GM21825 (cell line): ENCODE results near the gene ASIC2.

Source experiments
- ATAC-seq: cut with Tn5 transposase; IDR thresholded peaks from one replicate; pipeline ENCODE4 v1.9.1; 2021; ENCODE audit warnings: mild to moderate bottlenecking, moderate library complexity; ENCODE audit not compliant: unreplicated experiment

Gene ASIC2

DNA sequence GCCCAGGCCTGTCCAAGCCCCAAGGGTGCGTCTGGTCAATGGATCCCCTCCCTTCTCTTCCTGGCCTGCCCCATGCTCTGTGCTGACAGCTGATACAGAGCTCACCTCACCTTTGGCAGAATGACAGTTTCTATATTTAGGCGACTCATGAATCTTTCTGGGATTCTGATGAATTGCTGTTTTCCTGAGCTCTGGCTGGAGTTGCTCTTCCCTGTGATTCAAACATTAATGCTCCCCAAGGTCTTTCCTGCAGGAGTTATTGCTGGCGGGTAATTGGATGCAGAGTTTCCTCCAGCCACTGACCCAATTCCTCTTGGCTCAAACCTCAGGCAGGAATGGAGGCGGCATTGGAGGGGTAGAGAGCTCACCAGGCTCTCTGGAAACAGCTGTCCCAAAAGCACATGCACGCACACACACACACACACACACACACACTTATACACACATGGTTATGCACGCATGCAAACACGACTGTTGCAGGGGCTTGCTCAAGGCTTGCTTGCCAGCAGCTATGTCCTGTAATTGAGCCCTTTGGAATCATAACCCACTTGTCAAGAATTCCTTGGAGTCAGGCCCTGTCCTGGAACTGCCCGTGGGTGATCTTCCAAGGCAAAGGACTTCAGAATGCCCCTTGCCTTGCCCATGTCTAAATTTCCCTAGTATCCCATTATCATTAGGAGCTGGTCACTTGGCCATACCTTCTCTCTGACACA is 128.8 kb downstream of the ASIC2 start:
- no peak for ATAC-seq

DNA sequence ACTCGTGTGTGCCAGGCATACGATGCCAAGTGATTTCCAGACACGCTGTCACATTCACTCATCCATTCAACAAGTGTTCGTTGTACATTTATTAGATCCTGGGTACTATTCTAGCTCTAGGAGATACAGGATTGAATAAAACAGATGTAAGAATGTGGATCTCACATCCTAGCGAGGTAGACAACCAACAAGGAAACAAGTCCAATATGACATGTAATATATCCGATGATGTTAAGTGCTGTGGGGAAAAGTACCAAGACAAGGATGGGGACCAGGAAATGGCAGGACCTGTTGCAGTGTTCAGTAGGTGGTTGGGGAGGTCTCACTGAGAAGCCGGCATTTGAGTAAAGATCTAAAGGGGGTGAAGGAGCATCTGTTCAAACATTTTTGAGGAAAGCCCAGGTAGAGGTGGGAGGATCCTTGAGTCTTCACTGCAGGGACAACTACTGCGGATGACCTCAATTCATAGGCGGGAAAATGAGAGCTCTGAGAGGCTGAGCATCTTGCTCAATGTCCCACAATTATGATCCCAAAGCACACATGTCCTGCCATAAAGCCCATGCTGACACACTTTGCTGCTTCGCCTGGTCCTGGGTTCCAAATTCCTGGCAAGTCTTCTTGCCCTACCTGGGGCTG is 129.4 kb downstream of the ASIC2 start:
- no peak for ATAC-seq

DNA sequence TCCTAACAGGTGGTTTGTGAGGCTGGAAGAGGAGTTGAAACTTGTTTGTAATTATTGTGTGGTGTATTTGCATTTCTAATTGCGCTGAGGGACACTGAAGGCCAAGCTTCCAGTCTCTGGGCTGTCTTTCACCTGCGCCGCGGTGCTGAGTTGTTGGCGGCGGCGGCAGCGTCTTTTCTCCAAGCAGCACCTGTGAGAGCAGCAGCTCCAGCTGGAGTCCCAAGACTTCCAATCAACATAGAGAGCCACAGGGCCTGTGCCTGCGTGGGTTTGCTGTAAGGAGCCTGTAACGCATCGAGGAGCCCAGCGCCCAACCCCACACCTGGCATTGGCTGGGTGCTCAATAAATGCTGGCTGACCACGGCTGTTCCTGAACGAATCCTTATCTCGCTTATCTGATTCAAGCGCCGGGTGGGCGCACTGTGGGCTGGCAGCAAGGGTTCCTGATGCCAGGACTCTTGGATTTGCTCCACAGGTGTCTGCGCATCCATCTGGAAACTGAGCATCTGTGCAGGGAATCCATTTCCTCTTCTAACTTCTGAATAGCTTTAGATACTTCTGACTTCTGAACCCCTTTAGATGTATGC is 138.1 kb downstream of the ASIC2 start:
- no peak for ATAC-seq

GRCh38 chr17:33152783-33153182 is 140.3 kb downstream of the ASIC2 start:
- no peak for ATAC-seq

GRCh38 chr17:33151565-33151964 is 141.5 kb downstream of the ASIC2 start:
- no peak for ATAC-seq

DNA sequence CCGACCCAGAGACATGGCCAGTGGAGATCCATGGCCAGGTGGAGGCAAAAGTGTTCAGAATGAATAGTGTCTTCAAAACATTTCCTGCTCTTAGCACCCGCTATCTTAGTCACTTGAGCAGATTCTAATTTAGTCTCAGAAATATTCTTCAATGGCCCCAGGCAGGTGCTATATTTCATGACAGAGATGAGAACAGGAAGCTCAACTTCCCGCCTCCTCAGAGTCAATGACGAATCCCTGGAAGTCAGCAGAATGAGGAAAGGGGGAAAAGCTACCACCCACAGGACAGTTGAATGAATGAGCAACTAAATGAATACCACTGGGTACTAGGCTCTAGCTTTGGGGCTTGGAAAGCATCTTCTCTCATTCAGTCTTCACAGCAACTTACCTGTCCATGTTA is 147.2 kb downstream of the ASIC2 start:
- no peak for ATAC-seq

DNA sequence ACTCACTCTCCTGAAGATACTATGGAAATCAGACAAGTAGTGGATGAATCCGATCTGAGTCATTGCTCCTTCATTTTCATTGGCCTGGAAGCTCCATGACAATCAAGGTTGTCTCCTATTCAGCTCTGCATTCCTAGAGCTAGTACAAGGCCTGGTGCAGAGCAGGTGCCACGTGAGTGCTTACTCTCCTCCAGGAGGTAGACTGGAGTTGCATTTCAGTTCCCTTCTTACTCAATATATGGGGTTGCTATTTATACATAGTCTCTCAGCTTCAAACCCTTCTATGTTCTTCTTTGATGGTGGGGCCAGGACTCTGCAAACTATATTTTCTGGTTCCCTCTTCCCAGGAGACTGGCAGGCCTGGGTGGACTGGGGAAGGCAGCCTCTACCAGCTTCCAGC is 148.3 kb downstream of the ASIC2 start:
- no peak for ATAC-seq

DNA sequence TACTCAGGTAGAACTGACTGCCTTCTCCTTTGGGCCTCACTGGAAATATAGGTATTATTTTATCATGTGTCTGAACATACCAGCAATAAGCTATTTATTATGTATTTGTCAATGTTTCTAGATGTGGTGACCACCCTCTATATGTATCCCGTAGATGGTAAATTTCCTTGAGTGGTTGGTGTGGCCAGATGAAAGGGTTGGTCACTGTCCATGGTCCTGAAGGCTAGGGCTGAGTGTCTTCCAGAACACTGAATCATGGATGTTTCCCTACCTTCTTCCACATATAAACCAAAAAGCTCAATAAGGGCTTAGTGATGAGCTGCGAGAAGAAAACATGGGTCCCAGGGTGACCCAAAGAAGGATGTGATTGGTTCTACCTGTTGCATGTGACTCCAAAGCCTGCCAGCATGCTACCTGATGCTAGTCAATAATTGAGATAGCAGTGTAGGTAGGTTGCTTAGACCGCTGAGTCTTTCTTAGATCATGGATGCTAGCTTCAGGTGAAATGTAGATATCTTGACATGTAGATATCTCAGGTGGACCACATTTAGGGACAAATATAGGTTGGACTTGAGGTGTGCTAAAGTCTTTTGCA is 150.3 kb downstream of the ASIC2 start:
- ATAC-seq: no peak

DNA sequence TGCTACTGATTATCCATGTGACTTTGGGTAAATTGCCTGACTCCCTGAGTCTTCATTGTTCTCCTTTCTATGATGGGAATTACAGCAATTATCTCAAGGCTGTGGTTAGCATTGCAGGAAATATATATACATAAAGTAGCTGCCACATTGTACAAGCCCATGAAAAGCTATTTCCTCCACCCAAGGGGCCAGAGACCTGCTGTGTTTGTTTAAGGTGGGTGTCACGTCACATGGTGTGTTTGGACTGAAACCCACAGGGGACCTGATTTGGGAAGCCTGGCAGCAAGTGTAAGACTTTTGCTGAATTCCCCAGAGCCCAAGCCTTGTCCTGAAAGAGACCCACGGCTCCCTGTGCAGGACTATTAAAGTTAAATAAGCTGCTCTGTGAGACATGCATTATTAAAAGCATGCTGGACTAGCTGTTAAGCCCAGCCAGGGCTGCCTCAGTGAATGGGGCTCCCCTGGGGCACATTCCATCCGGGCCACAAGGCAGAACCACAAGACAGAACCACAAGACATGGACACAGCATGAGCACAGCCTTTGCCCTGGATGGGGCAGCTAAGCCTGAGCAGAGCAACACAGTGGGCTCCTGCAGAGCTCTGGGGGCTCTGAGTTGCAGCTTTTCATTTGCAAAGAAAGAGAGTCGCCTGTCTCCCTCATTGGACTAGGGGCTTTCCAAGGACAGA is 152.5 kb downstream of the ASIC2 start:
- no peak for ATAC-seq

- ATAC-seq: no peak
Measured at GRCh38 chr17:33138627-33139026, 154.5 kb downstream of the ASIC2 start.

DNA sequence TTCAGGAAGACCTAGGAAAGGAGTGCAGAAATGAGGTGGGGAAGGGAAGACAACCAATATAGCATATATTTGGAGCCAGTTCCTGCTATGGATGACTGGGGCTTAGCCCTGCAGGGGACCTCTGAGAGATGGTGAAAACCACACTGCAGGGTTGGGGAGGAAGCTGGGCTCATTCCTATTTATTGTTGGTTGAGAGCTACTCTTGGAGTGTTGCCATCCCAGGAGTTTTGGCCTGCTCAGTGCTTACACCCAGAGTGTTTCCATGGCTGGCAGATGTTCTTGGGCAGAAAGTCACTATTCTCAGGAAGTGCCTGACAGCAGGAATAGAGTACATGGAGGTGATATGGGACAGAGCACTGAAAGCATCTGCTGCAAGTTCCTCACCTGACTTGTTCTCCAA is 155.7 kb downstream of the ASIC2 start:
- ATAC-seq: no peak

DNA sequence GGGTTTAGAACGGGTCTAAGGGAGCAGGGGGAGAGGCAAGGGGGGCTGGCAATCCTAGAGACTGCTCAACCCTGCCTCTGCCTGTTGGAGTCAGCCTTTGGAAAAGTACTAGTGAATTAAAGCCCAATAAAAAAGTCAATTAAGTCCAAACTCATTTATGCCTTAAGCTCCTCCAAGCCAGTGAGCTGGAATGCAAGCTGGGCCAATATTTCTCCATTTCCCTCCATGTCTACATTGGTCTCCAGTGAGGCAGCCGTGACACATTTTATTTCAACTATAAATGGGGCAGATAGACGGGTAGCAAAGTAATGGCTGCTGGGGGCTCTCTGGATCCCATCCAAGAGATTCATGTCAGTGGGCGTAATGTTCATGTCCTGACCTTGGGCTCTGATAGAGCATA is 157.4 kb downstream of the ASIC2 start:
- no peak for ATAC-seq

- no peak for ATAC-seq
Measured at GRCh38 chr17:33131620-33132019, 161.5 kb downstream of the ASIC2 start.

GRCh38 chr17:33127706-33128105 is 165.4 kb downstream of the ASIC2 start:
- no peak for ATAC-seq

DNA sequence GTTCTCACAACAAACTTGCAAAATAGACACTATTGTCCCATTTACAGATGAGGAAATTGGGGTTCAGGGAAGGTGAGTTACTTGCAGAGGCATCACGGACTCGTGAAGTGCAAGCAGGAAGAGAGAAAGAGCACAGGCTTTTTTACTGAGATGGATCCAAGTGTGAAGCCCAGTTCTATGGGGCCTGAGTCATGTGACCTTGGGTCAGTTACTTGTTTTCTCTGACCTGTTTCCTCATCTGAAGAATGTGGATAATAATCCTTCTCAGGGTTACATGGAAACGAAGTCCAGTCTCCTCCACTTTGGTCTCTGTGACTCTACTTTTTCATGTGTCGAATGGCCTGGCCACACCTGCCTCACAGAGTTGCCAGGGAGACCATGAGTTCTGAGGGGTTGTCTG is 167.0 kb downstream of the ASIC2 start:
- no peak for ATAC-seq

- ATAC-seq: no peak
Measured at GRCh38 chr17:33125552-33125950, 167.5 kb downstream of the ASIC2 start.

- ATAC-seq: no peak
Measured at GRCh38 chr17:33124871-33125551, 168.1 kb downstream of the ASIC2 start.

GRCh38 chr17:33124185-33124584 is 168.9 kb downstream of the ASIC2 start:
- ATAC-seq: no peak

- ATAC-seq: no peak
Measured at GRCh38 chr17:33121756-33122155, 171.3 kb downstream of the ASIC2 start.

DNA sequence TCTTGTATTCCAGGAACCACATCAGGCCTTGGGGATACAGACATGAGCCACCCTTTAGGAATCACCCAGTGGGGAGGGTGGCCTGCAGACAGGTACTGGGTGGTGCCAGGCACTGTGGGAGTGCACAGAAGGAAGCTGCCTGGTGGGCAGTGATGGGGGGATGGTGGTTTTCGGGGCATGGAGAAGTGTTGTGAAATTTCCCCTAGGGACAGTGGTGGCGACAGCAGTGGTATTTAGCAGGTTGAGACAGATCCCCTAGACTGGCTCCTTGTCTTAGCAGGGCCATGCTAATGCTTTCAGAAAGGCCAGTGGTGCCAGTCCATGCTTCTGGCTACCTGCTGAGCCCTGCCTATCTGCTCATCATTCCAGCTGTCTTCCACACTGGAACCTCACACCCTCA is 171.8 kb downstream of the ASIC2 start:
- no peak for ATAC-seq

DNA sequence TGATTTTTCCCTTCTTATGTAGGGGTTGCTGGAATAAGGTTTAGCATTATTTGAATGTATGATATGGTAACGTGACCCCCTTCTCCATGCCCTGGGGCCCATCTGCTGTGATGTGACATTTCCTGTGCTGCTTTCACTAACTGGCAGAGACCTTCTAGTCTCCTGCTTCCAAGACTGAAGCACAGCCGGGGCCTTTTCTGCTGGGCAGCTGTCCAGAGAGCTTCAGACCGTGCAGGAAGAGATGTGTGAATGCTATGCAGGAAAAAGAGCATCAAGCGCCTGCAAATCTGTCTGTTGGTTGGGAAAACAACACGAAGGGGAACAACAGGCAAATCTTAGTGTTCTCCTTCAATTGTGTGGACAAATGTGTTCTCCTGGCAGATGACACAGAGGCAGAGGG is 173.0 kb downstream of the ASIC2 start:
- ATAC-seq: no peak
